Activated naive CD8-positive, alpha-beta T cell treated with anti-CD3 and anti-CD28 coated beads for 36 hours (primary cell): ENCODE measurements around the gene SERINC2. TPM values are rescaled to one million over a fixed set of nuclear protein-coding genes. Genes with fewer than 3 reads are reported as not detected.
"Not testable (repeated sequence)": the region's sequence is repeated elsewhere in the genome, so short reads cannot be mapped to it uniquely, and the experiment has no call there.

Experiments used
- DNase-seq: peaks from one replicate; pipeline ENCODE4 v3.0.0; 2021
- H3K27ac Mint-ChIP-seq: one replicate; pipeline ENCODE4 v1.8.0; 2022; ENCODE audit warnings: mild to moderate bottlenecking, moderate library complexity, mixed read lengths
- H3K27me3 Mint-ChIP-seq: one replicate; pipeline ENCODE4 v1.8.0; 2022; ENCODE audit warnings: mild to moderate bottlenecking, mixed read lengths
- H3K36me3 Mint-ChIP-seq: one replicate; pipeline ENCODE4 v1.8.0; 2021; ENCODE audit warnings: mild to moderate bottlenecking, mixed read lengths
- H3K4me1 Mint-ChIP-seq: one replicate; pipeline ENCODE4 v1.8.0; 2021; ENCODE audit warnings: mixed read lengths
- H3K4me3 Mint-ChIP-seq: one replicate; pipeline ENCODE4 v1.8.0; 2022; ENCODE audit warnings: mild to moderate bottlenecking, moderate library complexity, mixed read lengths
- H3K9me3 Mint-ChIP-seq: one replicate; pipeline ENCODE4 v1.8.0; 2022; ENCODE audit warnings: mixed read lengths
- total RNA-seq, 2 experiments: library from RNA; stranded (reverse); gene quantifications; one replicate each; pipeline ENCODE4 v1.2.3, GENCODE V29; 2021

SERINC2 gene
- total RNA-seq, 2 experiments from 2014 or later: 0.16 TPM; not detected in 1

DNA sequence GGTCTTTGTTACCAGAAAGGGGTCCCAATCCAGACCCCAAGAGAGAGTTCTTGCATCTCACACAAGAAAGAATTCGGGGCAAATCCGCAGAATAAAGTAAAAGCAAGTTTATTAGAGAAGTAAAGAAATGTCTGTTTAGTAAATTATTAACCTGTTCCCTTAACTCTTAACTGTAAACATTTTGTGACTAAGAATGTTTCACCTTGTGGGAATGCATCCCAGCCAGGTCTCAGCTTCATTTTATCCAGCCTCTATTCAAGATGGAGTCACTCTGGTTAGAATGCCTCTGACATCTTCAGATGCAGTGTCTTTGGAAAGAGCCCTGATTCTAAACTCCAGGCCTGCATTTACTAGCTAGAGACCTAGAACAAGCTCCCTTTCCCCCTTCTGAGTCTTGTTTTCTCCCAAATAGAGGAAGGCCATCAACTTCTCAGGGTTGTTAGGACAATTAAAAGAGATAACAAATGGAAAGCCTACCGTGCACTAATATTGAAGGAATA, 35.6 kb upstream of the SERINC2 start:
- peaks cover 4% of the 10 kb centered on the region for H3K27me3 Mint-ChIP-seq
- H3K27ac Mint-ChIP-seq: no peak overlapping the region
- H3K4me3 Mint-ChIP-seq: no peak overlapping the region
- peaks cover 12% of the 10 kb centered on the region for H3K4me1 Mint-ChIP-seq
- no peaks in the 10 kb centered on the region for H3K9me3 Mint-ChIP-seq
- DNase-seq: no peak
- H3K36me3 Mint-ChIP-seq: no peaks in the 10 kb centered on the region

GRCh38 chr1:31378001-31378400, 35.0 kb upstream of the SERINC2 start:
- H3K4me3 Mint-ChIP-seq: no peak overlapping the region
- no peaks in the 10 kb centered on the region for H3K9me3 Mint-ChIP-seq
- peaks cover 8% of the 10 kb centered on the region for H3K4me1 Mint-ChIP-seq
- H3K27ac Mint-ChIP-seq: no peak overlapping the region
- H3K27me3 Mint-ChIP-seq: peaks cover 4% of the 10 kb centered on the region
- no peaks in the 10 kb centered on the region for H3K36me3 Mint-ChIP-seq
- DNase-seq: no peak

- no peak overlapping the region for H3K27ac Mint-ChIP-seq
These were observed 32.8 kb upstream of the SERINC2 start for GRCh38 chr1:31380181-31380580.

GRCh38 chr1:31381394-31382294, 31.4 kb upstream of the SERINC2 start:
- Mint-ChIP-seq H3K27ac (no peak overlapping the region), H3K4me1 (no peaks in the 10 kb centered on the region), H3K4me3 (no peak overlapping the region), H3K27me3 (peaks cover 28% of the 10 kb centered on the region), H3K36me3 (no peaks in the 10 kb centered on the region), H3K9me3 (no peaks in the 10 kb centered on the region)
- DNase-seq: no peak

More at GRCh38 chr1:31380181-31380580, 32.8 kb upstream of the SERINC2 start:
- no peak overlapping the region for H3K4me3 Mint-ChIP-seq
- DNase-seq: no peak
- H3K9me3 Mint-ChIP-seq: no peaks in the 10 kb centered on the region
- no peaks in the 10 kb centered on the region for H3K36me3 Mint-ChIP-seq
- peaks cover 13% of the 10 kb centered on the region for H3K27me3 Mint-ChIP-seq
- H3K4me1 Mint-ChIP-seq: no peaks in the 10 kb centered on the region

GRCh38 chr1:31382379-31382989, 30.5 kb upstream of the SERINC2 start:
- DNase-seq: no peak
- no peaks in the 10 kb centered on the region for H3K9me3 Mint-ChIP-seq
- no peak overlapping the region for H3K4me3 Mint-ChIP-seq
- peaks cover 35% of the 10 kb centered on the region for H3K27me3 Mint-ChIP-seq
- no peaks in the 10 kb centered on the region for H3K36me3 Mint-ChIP-seq
- no peak overlapping the region for H3K27ac Mint-ChIP-seq
- no peaks in the 10 kb centered on the region for H3K4me1 Mint-ChIP-seq

- Mint-ChIP-seq H3K36me3 (no peaks in the 10 kb centered on the region), H3K27ac (no peak overlapping the region), H3K4me3 (no peak overlapping the region), H3K27me3 (peaks cover 39% of the 10 kb centered on the region), H3K4me1 (no peaks in the 10 kb centered on the region), H3K9me3 (no peaks in the 10 kb centered on the region)
- no peak for DNase-seq
These were observed 29.0 kb upstream of the SERINC2 start for GRCh38 chr1:31383967-31384366.

GRCh38 chr1:31386576-31387243, 26.3 kb upstream of the SERINC2 start:
- H3K4me1 Mint-ChIP-seq, H3K4me3 Mint-ChIP-seq, DNase-seq, H3K9me3 Mint-ChIP-seq, H3K36me3 Mint-ChIP-seq, H3K27ac Mint-ChIP-seq: not testable (repeated sequence)
- peaks cover 35% of the 10 kb centered on the region for H3K27me3 Mint-ChIP-seq

GRCh38 chr1:31387612-31388011, 25.4 kb upstream of the SERINC2 start:
- no peak overlapping the region for H3K27ac Mint-ChIP-seq
- H3K4me3 Mint-ChIP-seq: no peak overlapping the region
- peaks cover 35% of the 10 kb centered on the region for H3K27me3 Mint-ChIP-seq
- no peaks in the 10 kb centered on the region for H3K9me3 Mint-ChIP-seq
- H3K36me3 Mint-ChIP-seq: no peaks in the 10 kb centered on the region
- no peak for DNase-seq
- no peaks in the 10 kb centered on the region for H3K4me1 Mint-ChIP-seq

GRCh38 chr1:31389616-31390015, 23.4 kb upstream of the SERINC2 start:
- Mint-ChIP-seq H3K4me3 (no peak overlapping the region), H3K27me3 (peaks cover 26% of the 10 kb centered on the region), H3K36me3 (no peaks in the 10 kb centered on the region), H3K27ac (no peak overlapping the region), H3K9me3 (no peaks in the 10 kb centered on the region), H3K4me1 (peaks cover 4% of the 10 kb centered on the region)
- no peak for DNase-seq

DNA sequence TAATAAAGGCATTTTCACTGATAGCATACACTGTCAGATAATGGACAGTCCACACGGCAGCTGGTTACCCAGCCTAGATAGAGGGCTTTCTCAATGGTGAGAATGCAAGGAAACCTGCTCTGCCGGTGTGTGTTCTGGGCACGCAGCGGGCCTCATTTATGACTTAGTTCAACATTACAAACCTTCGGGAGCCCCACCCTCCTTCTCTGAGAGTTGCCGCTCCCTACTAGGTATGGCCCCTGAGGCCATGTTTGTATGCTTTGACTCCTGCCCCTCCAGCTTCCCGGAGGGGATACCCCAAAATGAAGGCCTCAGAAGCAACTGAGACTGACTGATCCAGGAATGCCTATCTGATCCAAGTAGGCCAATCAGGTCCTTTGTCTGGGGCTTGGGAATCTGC, 22.9 kb upstream of the SERINC2 start:
- H3K36me3 Mint-ChIP-seq: no peaks in the 10 kb centered on the region
- H3K27ac Mint-ChIP-seq: no peak overlapping the region
- H3K9me3 Mint-ChIP-seq: no peaks in the 10 kb centered on the region
- DNase-seq: no peak
- H3K4me3 Mint-ChIP-seq: no peak overlapping the region
- peaks cover 29% of the 10 kb centered on the region for H3K27me3 Mint-ChIP-seq
- peaks cover 8% of the 10 kb centered on the region for H3K4me1 Mint-ChIP-seq

DNA sequence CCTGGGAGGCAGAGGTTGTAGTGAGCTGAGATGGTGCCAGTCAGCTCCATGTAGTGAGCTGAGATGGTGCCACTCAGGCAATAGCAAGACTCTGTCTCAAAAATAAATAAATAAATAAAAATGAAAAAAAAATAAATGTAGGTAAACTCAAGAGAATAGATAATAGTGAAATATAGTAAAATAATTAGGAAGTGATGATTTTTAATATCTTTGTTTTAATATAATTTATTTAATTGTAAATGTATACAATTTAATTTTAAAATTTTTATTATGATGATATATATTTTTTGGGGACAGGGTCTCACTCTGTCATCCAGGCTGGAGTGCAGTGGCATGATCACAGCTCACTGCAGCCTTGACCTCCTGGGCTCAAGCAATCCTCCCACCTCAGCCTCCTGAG, 19.6 kb upstream of the SERINC2 start:
- Mint-ChIP-seq H3K4me1 (peaks cover 9% of the 10 kb centered on the region), H3K9me3 (no peaks in the 10 kb centered on the region), H3K27me3 (peaks cover 3% of the 10 kb centered on the region), H3K36me3 (no peaks in the 10 kb centered on the region), H3K4me3 (no peak overlapping the region), H3K27ac (no peak overlapping the region)
- DNase-seq: no peak

DNA sequence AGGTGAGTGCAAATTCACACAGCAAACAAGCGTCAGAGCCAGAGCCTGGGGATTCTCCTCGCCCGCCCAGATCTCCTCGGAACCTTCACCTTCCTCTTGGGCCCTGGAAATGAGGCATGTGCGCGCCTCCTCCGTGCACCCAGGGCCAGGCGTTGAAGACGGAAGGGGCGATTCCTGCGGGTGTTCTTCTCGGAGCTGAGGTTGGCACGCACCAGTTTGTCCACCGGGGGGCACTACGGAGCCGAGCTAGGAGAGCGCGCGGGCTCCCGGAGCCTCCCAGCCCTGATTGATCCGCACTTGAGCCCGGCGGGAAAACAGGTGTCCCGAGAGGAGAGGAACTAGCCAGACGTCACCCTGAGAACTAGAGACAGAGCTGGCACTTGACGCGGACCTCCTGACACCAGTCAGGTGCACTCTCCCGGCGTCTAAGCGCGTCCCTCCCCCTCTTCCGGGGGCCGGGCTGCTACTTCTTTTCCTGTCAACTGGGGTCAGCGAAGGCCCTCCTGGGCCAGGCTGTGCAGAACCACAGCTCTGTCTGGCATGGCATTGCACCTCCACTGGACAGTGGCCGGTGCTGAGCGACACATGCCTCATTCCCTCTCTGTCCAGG, 18.3 kb upstream of the SERINC2 start:
- no peaks in the 10 kb centered on the region for H3K9me3 Mint-ChIP-seq
- peaks cover 3% of the 10 kb centered on the region for H3K27me3 Mint-ChIP-seq
- H3K4me1 Mint-ChIP-seq: peaks cover 9% of the 10 kb centered on the region
- peak overlapping the region; percentile 38 for H3K27ac Mint-ChIP-seq
- peak; percentile 79 for DNase-seq
- peak overlapping the region; percentile 73 for H3K4me3 Mint-ChIP-seq
- H3K36me3 Mint-ChIP-seq: no peaks in the 10 kb centered on the region

GRCh38 chr1:31396633-31397351, 16.2 kb upstream of the SERINC2 start:
- Mint-ChIP-seq H3K27ac (no peak overlapping the region), H3K4me3 (no peak overlapping the region), H3K9me3 (no peaks in the 10 kb centered on the region), H3K27me3 (peaks cover 3% of the 10 kb centered on the region), H3K36me3 (no peaks in the 10 kb centered on the region), H3K4me1 (peaks cover 9% of the 10 kb centered on the region)
- DNase-seq: no peak

DNA sequence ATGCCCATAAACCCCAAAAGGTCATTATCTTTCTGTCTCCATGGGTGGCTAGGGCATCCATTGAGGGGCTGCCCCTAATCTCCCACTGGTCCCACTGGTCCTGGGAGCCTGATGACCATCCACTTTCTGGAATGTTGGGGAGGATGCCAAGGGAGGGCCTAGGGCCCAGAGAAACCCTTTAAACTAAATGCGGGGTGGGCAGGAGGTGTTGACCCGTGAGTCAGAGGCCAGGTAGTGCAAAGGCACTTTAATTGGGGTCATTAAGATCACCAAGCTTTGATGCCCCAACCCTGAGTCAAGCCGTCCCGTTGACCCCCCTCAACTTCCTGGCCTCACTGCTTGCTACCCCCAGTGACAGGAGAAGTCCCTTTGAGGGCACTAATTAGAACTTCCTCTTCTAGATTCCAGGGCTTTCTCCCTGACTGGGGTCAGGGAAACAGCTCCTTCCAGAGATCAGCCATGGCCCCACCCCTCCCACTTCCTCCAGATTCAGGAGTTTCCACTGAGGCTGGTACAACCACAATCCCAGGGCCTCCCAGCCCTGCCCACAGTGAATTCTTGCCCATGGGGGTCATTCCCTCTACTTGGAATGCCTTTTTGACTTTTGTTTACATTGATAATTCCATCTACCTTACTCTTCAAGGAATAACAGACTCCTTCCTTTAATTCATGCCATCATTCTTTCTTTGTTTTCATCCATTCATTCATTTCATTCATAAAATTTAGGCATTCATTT, 15.5 kb upstream of the SERINC2 start:
- H3K9me3 Mint-ChIP-seq: no peaks in the 10 kb centered on the region
- no peaks in the 10 kb centered on the region for H3K36me3 Mint-ChIP-seq
- peaks cover 9% of the 10 kb centered on the region for H3K4me1 Mint-ChIP-seq
- H3K27ac Mint-ChIP-seq: no peak overlapping the region
- H3K27me3 Mint-ChIP-seq: peaks cover 3% of the 10 kb centered on the region
- no peak overlapping the region for H3K4me3 Mint-ChIP-seq
- DNase-seq: no peak
